ENCODE results near the gene PDE3A.

The PDE3A gene

DNA sequence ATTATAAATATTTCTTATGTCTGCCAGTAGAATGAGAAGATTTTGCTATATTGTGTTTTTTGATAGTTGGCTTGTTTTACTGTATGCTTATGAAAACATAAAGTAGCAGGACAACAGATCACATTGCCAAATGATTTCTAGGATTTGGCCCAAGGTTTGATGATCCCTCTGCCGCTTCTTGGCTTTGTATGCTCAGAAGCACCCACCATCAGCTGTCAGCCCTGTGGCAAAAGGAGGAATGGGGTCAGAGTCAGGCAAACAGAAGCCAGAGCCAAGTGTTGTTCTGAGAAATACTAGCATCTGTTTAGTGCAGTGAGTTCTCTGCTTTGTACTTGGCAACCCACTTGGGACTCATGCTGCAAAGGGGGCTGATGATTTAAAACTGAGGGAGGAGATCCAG, 152.2 kb downstream of the PDE3A start:
- DNase-seq (ENCODE audit: low read depth, low spot score): no peak
- no peak overlapping the region for H3K9ac ChIP-seq (ENCODE audit: insufficient read length)
- no peaks in the 10 kb centered on the region for H3K36me3 ChIP-seq (ENCODE audit: insufficient read depth, low read length)
- H3K9me3 ChIP-seq (ENCODE audit: low read depth, low read length): no peaks in the 10 kb centered on the region
- H3K27ac ChIP-seq: no peak overlapping the region
- no peak overlapping the region for H3K4me3 ChIP-seq
- no peak for TF ChIP-seq EZH2 (IDR thresholded peaks at IDR 0.05)
- TF ChIP-seq POLR2AphosphoS5 (IDR thresholded peaks at IDR 0.05; ENCODE audit: borderline replicate concordance, low read depth, low read length): no peak
- no peak for TF ChIP-seq FOXP2 (optimal IDR thresholded peaks at IDR 0.05; ENCODE audit: control extremely low read depth, extremely low read length, insufficient read depth)

DNA sequence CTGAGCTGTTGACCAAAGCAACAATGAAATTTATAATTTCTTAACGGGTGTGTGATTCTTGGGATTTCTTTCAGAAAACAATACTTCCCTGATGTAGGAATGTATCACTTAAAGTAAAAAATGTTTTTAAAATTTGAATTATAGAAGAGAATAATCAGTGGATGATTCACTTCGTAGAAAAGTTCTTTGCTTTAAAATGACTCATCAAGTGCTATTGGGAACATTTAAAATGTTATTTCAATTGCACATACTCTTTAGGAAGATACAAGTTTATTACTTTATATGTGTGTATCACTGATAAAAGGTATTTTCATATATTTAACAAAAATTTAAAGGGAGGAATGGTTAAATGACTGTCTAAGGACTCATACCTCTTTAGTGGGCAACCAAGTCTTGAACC, 155.3 kb downstream of the PDE3A start:
- no peak overlapping the region for H3K4me3 ChIP-seq
- H3K36me3 ChIP-seq (ENCODE audit: insufficient read depth, low read length): no peaks in the 10 kb centered on the region
- no peak for DNase-seq (ENCODE audit: low read depth, low spot score)
- H3K9me3 ChIP-seq (ENCODE audit: low read depth, low read length): no peaks in the 10 kb centered on the region
- no peak overlapping the region for H3K9ac ChIP-seq (ENCODE audit: insufficient read length)
- no peak for TF ChIP-seq EZH2 (IDR thresholded peaks at IDR 0.05)
- TF ChIP-seq FOXP2 (optimal IDR thresholded peaks at IDR 0.05; ENCODE audit: control extremely low read depth, extremely low read length, insufficient read depth): no peak
- TF ChIP-seq POLR2AphosphoS5 (IDR thresholded peaks at IDR 0.05; ENCODE audit: borderline replicate concordance, low read depth, low read length): no peak
- H3K27ac ChIP-seq: no peak overlapping the region

DNA sequence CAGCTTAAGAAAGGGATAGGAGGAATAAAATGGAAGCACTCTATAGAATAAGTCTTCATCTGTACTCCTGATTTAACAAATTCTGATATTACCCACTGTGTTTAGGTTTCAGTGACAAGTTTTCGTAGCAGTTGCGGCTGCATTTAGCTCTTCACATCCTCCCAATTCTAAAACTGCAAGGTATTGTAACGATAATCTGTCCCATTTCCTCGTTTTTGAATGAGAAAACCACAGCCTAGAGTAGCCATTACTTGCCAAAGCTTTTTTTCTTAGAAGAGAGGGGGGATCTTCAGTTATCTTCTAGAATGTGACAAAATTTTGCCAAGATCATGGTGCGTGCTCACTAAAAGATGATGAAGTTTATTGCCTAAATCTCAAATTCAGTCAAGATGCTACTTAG, 155.8 kb downstream of the PDE3A start:
- Histone ChIP-seq H3K9me3 (ENCODE audit: low read depth, low read length) (no peaks in the 10 kb centered on the region), H3K27ac (no peak overlapping the region), H3K36me3 (ENCODE audit: insufficient read depth, low read length) (no peaks in the 10 kb centered on the region), H3K4me3 (no peak overlapping the region), H3K9ac (ENCODE audit: insufficient read length) (no peak overlapping the region)
- no peak for DNase-seq (ENCODE audit: low read depth, low spot score)
- TF ChIP-seq POLR2AphosphoS5 (IDR thresholded peaks at IDR 0.05; ENCODE audit: borderline replicate concordance, low read depth, low read length) (no peak), EZH2 (IDR thresholded peaks at IDR 0.05) (no peak), FOXP2 (optimal IDR thresholded peaks at IDR 0.05; ENCODE audit: control extremely low read depth, extremely low read length, insufficient read depth) (no peak)

DNA sequence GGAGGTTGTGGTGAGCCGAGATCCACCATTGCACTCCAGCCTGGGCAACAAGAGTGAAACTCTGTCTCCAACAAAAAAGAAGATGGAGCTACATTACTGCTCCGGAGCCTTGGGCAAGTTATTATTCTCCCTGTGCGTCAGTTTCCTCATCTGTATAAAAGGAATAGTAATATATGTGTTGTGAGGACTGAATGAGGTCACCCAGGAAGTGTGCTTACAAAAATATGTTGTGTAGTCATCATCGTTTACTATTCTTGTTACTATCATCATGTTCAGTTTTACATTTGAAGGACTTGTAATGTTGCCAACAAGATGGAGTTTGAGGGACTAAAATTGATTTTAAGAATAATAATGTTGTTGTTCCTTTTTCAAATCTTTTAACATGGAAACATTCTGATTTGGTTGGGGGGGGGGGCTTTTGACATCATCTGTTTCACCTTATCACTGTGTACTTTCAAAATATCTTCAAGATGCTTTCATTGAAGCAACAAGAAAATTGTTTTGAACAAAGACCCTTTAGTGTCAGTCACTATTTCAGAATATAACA, 156.8 kb downstream of the PDE3A start:
- Histone ChIP-seq H3K4me3 (no peak overlapping the region), H3K36me3 (ENCODE audit: insufficient read depth, low read length) (no peaks in the 10 kb centered on the region), H3K9ac (ENCODE audit: insufficient read length) (no peak overlapping the region), H3K9me3 (ENCODE audit: low read depth, low read length) (no peaks in the 10 kb centered on the region), H3K27ac (no peak overlapping the region)
- no peak for TF ChIP-seq POLR2AphosphoS5 (IDR thresholded peaks at IDR 0.05; ENCODE audit: borderline replicate concordance, low read depth, low read length)
- no peak for TF ChIP-seq EZH2 (IDR thresholded peaks at IDR 0.05)
- no peak for TF ChIP-seq FOXP2 (optimal IDR thresholded peaks at IDR 0.05; ENCODE audit: control extremely low read depth, extremely low read length, insufficient read depth)
- DNase-seq (ENCODE audit: low read depth, low spot score): no peak

DNA sequence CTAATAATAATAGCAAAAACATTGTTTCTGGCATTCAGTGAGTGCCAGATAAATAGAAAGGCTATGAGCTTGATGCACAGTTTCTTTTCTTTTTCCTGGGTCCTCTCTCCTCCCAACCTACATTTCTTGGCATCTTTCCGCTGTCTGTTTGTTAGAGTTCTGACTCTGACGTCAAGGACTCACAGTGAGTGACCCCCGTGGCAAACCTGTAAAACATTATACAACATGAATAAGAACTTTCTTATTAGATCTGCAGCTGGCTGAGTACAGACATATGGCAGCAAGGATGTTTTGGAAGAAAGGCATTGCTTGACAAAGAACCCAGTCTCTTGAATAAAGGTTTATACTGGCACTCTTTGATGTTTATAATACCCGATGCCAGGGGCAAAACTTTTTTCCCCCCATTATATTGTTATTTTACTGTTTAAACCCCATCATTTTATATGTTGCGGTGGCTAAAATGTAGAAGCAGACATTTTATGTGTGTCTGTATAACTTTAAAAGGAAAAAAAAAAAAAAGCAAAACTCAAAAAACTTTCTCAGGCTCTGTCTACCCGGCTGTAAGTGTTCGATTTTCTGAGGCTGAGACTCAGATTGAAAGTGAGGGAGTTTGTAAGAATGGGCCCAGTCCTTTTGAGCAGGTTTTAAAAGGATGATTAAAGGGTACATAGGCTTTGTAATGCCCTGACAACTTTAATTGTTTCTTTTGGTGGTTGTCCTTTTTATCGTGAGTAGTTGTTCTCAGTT, 159.3 kb downstream of the PDE3A start:
- no peak overlapping the region for H3K9ac ChIP-seq (ENCODE audit: insufficient read length)
- no peaks in the 10 kb centered on the region for H3K9me3 ChIP-seq (ENCODE audit: low read depth, low read length)
- no peak for DNase-seq (ENCODE audit: low read depth, low spot score)

DNA sequence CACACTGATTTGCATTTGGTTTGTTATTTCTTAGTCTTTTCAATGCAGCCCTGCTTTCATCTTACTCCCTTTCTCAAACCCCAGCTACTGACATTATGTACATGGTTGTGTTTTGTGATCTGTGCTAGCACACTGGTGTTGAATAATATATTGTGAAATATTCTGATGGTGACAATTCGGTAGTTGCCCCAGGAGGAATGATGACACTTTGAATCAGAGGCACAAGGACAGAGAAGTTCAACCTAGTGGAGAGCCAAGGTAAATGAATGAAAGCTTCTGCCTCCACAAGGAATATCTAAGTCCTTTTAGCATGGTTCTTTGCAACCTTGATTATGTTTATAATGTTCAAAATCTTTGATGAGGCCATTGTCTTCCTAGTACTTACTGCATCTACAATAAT, 159.9 kb downstream of the PDE3A start:
- no peak for TF ChIP-seq EZH2 (IDR thresholded peaks at IDR 0.05)
- no peak for TF ChIP-seq POLR2AphosphoS5 (IDR thresholded peaks at IDR 0.05; ENCODE audit: borderline replicate concordance, low read depth, low read length)
- TF ChIP-seq FOXP2 (optimal IDR thresholded peaks at IDR 0.05; ENCODE audit: control extremely low read depth, extremely low read length, insufficient read depth): no peak
- H3K36me3 ChIP-seq (ENCODE audit: insufficient read depth, low read length): no peaks in the 10 kb centered on the region
- no peak overlapping the region for H3K4me3 ChIP-seq
- H3K9me3 ChIP-seq (ENCODE audit: low read depth, low read length): no peaks in the 10 kb centered on the region
- no peak for DNase-seq (ENCODE audit: low read depth, low spot score)
- H3K9ac ChIP-seq (ENCODE audit: insufficient read length): no peak overlapping the region
- H3K27ac ChIP-seq: no peak overlapping the region

More for the DNA sequence above, 159.3 kb downstream of the PDE3A start:
- TF ChIP-seq POLR2AphosphoS5 (IDR thresholded peaks at IDR 0.05; ENCODE audit: borderline replicate concordance, low read depth, low read length) (no peak), EZH2 (IDR thresholded peaks at IDR 0.05) (no peak), FOXP2 (optimal IDR thresholded peaks at IDR 0.05; ENCODE audit: control extremely low read depth, extremely low read length, insufficient read depth) (no peak)
- Histone ChIP-seq H3K27ac (no peak overlapping the region), H3K36me3 (ENCODE audit: insufficient read depth, low read length) (no peaks in the 10 kb centered on the region), H3K4me3 (no peak overlapping the region)

DNA sequence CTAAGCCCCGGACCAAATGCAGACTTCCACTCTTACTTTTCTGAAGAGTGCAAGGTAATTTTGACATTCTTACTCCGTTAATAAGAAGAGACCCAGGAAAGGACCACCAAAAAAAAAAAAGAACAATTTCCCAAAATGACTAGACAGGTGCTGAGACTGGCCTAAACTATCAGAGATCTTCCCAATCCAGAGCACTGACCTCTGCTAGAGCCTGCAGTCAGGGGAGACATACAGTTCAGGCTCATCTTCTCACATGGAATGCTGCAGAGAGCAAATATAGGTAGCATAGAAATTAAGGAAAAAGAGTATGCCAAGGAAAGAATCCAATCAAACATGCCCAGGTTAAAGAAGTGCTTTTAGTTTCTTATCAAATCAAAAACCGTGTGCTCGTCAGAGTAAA, 177.9 kb downstream of the PDE3A start:
- no peak for DNase-seq (ENCODE audit: low read depth, low spot score)
- H3K9me3 ChIP-seq (ENCODE audit: low read depth, low read length): no peaks in the 10 kb centered on the region
- H3K27ac ChIP-seq: no peak overlapping the region
- no peak overlapping the region for H3K9ac ChIP-seq (ENCODE audit: insufficient read length)
- TF ChIP-seq FOXP2 (optimal IDR thresholded peaks at IDR 0.05; ENCODE audit: control extremely low read depth, extremely low read length, insufficient read depth): no peak
- no peak for TF ChIP-seq EZH2 (IDR thresholded peaks at IDR 0.05)
- TF ChIP-seq POLR2AphosphoS5 (IDR thresholded peaks at IDR 0.05; ENCODE audit: borderline replicate concordance, low read depth, low read length): no peak
- H3K36me3 ChIP-seq (ENCODE audit: insufficient read depth, low read length): no peaks in the 10 kb centered on the region
- H3K4me3 ChIP-seq: no peak overlapping the region

DNA sequence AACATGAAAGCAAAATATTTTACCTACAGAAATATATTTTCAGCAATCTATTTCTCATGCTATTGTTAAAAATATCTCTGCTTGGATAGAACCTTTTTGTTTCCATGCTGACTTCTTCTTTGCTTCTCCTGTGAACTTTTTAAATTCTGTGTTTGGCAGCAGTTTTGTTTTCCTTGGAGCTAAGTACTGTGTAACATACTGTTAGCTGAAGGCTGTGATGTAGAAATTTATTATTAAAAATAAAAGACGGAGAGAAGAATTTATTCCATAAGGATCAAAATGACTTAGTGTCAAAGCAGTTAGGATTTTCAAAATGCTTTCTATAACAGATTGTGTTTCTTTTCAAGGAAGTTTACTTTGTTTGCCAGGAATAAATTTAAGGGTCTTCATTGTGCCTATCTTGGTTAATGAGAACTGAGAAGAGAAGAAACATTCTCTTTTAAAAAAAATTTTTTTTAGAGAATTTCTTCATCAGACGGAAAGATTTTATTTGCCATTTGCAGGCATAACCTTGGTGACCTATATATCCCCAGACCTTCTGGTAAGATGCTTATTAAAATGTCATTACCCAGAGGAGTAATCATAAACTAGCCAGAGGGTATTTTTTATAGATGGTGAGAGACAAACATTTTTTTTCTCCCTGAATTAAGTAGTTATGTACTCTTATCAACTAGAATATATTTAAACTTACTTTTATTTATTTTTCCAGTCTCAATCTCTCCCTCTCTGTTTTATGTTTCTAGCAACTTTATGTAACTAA, 179.7 kb downstream of the PDE3A start:
- no peak overlapping the region for H3K27ac ChIP-seq
- TF ChIP-seq POLR2AphosphoS5 (IDR thresholded peaks at IDR 0.05; ENCODE audit: borderline replicate concordance, low read depth, low read length): no peak
- no peak for TF ChIP-seq FOXP2 (optimal IDR thresholded peaks at IDR 0.05; ENCODE audit: control extremely low read depth, extremely low read length, insufficient read depth)
- no peak for TF ChIP-seq EZH2 (IDR thresholded peaks at IDR 0.05)
- no peaks in the 10 kb centered on the region for H3K36me3 ChIP-seq (ENCODE audit: insufficient read depth, low read length)
- H3K4me3 ChIP-seq: no peak overlapping the region
- no peak overlapping the region for H3K9ac ChIP-seq (ENCODE audit: insufficient read length)
- no peaks in the 10 kb centered on the region for H3K9me3 ChIP-seq (ENCODE audit: low read depth, low read length)
- no peak for DNase-seq (ENCODE audit: low read depth, low spot score)

Data from SK-N-MC (cell line).